Measurements from ENCODE around the gene POU6F2.

- TF ChIP-seq CTCF (IDR thresholded peaks at IDR 0.05) (no peak), POLR2A (IDR thresholded peaks at IDR 0.05) (no peak), POLR2AphosphoS5 (IDR thresholded peaks at IDR 0.05) (no peak)
Observed at GRCh38 chr7:39142750-39143149, 165.0 kb downstream of the POU6F2 start.
